HG03469 (cell line): ENCODE measurements around the gene SRP54.
A peak's percentile ranks its signal among the peaks of the same experiment; 100 is the strongest.
"Not testable (repeated sequence)": the region's sequence is repeated elsewhere in the genome, so short reads cannot be mapped to it uniquely, and the experiment has no call there.

Experiments used
- ATAC-seq: cut with Tn5 transposase; IDR thresholded peaks from one replicate; pipeline ENCODE4 v1.9.1; 2021; ENCODE audit warnings: mild to moderate bottlenecking, moderate library complexity, moderate number of reproducible peaks; ENCODE audit not compliant: unreplicated experiment

The SRP54 gene

DNA sequence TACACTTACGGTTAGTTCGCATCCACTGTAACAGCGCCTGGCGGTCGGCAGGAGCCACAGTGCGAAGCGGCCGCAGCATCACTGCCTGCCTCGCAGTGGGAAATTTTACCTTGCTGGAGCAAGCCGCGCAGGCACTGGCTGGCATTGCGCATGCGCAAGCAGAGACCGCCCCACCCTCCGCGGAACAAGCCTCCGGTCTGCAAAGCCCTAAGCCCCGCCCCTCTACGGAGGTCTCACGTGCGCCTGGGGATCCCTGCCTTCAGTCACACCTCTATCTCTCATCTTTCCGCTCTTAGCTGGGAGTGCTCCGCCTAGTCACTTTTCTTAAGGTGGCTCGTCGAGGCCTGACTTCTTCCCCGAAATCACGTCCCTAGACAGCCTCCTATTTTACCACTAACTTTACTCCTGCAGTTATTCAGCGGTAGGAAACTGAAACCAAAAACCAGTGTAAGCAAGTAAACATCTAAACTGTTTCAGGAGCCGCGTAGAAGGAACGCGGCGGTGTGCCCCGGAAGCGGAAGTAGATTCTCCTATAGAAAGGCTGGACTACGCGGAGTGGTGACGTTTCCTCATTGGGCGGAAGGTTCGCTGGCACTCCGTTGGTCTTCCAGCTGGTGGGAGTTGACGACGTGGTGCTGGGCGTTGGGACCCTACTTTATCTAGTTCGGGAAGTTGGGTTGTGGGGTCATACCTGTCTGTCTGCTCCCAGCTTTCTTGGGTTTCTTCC is at the start of gene SRP54:
TSS of gene SRP54 (plus strand) at position 572 of the 727 bp plus-strand sequence. CDS start 13,718 bp downstream, outside the sequence.
- ATAC-seq = peak; percentile 68

DNA sequence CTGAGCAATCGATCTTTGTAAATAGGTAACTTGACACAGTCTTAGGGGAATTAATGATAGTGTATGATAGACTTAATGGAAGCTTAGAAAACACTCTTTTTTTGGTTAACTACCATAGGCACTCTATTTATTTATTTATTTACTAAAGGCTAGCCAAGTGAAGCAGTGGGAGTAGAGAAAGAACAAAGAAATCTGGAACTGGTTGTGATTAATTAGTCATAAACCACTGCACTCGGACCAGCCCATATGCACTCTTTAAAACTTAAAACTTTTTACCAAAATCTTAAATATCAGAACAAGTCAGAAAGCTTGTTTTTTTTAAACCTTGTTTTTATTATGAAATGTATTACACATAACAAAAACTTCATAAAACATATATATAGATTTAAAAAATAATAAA is 49.5 kb upstream of the SRP54 start:
- ATAC-seq = no peak

DNA sequence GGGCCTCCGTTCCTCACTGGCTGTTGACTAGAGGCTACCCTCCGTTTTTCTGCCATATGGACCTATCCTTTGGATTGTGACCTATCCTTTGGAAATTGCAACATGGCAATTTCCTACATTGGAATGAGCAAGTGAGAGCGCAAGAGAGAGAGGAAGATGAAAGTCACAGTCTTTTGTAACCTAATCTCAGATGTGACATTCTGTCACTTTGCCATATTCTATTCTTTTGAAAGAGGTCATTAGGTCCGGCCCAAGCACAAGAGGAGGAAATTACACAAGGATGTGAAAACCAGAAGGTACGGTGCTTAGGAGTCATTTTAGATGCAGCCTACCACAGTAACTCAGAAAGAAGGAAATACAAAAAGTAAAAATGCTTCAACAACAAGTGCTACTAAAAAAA is 47.3 kb upstream of the SRP54 start:
- no peak for ATAC-seq

GRCh38 chr14:34937442-34937841 is 45.4 kb upstream of the SRP54 start:
- no peak for ATAC-seq

- ATAC-seq = no peak
These were observed 44.9 kb upstream of the SRP54 start for GRCh38 chr14:34937876-34938275.

DNA sequence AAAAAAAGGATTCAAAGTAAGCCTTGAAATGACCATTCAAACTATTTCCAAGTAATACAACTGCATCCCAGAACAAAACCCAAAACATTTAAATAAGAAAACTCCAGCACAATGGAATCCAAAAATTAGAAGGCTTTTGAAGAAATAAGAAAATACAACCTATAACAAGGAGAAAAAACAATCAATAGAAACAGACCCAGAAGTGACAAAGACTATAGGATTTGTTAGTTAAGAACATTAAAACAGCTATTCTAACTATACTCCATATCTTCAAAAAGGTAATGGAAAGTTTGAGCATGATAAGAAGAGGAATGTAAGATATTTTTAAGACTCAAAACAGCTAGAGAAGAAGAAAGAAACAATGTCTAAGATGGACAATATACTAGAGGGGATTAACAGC is 39.3 kb upstream of the SRP54 start:
- no peak for ATAC-seq

DNA sequence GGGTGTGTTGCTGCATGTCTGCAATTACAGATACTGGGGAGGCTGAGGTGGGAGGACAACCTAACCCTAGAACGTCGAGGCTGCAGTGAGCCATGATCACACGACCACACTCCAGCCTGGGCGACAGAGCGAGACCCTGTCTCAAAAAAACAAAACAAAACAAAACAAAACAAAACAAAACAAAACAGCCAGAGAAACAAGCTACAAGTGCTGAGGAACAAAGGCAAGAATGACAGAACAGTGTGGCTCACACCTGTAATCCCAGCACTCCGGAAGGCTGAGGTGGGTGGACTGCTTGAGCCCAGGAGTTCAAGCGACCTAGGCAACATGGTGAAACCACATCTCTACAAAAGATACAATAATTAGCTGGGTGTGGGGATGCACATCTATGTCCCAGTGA is 38.0 kb upstream of the SRP54 start:
- ATAC-seq = no peak

DNA sequence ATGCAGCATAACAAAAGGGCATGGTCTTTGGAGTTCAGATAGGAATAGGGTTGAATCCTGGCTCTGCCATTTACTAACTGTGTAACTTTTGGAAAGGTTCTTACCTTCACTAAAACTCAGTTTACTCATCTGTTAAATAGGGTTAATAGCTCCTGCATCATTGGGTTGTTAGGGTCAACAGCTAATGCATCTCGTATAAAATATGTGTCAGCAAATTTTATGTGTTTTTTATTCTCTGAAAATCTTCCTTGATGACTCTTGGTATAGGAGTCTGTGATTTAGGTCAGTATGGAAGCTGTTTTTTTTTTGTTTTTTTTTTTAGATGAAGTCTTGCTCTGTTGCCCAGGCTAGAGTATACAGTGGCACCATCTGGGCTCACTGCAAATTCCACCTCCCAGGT is 36.1 kb upstream of the SRP54 start:
- ATAC-seq = no peak

GRCh38 chr14:34951286-34951685 is 31.5 kb upstream of the SRP54 start:
- no peak for ATAC-seq

DNA sequence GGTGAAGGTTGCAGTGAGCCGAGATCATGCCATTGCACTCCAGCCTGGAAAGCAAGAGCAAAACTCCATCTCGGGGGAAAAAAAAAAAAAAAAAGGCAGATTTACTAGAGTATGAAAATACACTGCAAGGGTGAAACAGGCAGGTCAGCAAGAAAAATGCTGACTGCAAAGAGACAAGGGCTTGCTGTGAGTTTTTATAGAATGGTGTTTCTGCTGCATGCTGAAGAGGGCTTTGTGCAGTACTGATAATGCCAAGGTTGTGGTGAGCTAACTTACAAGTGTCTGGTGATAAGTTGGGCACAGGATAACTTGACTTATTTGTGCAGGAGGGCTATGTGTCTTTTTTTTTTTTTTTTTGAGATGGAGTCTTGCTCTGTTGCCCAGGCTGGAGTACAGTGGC is 25.9 kb upstream of the SRP54 start:
- ATAC-seq = no peak

GRCh38 chr14:34957771-34958286 is 25.0 kb upstream of the SRP54 start:
- ATAC-seq = no peak

GRCh38 chr14:34962106-34962505 is 20.7 kb upstream of the SRP54 start:
- not testable (repeated sequence) for ATAC-seq

- no peak for ATAC-seq
These were observed 17.6 kb upstream of the SRP54 start for GRCh38 chr14:34964977-34965764.

- no peak for ATAC-seq
These were observed 16.9 kb upstream of the SRP54 start for GRCh38 chr14:34965912-34966311.

- ATAC-seq = peak; percentile 69
These were observed 16.4 kb upstream of the SRP54 start for GRCh38 chr14:34966413-34966812.

DNA sequence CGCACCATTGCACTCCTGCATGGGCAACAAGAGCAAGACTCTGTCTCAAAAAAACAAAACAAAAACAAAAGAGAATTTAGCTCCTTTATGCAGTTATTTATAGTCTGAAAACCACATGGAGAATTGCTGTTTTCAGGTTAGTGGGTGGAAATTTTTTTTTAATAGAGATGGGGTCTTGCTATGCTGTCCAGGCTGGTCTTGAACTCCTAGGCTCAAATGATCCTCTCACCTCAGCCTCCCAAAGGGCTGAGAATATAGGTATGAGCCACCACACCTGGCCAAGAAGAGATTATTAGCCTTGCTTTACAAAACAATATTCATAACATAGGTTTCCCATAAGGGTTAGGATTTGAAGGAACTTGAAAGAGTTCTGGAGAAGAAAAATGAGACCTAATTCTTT is 12.1 kb upstream of the SRP54 start:
- no peak for ATAC-seq

GRCh38 chr14:34971381-34971780 is 11.4 kb upstream of the SRP54 start:
- no peak for ATAC-seq

DNA sequence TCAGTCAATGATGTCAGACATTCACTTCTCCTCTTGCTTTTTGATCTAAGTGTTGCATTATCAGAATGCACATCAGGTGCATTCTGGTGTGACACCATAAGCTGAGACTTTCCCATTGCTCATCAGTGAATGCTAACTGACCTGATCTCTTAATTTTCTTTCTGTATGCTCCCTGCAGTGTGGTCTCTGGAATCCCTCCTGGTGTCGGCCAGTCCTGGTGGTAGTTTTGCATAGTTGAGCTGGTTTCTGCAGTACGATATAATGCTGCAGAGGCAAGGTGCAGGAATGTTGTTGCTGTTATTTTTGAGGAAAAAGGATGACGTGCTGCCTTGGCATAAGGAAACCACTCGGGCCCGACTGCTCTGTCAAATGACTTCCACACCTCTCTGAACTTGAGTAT is 11.0 kb upstream of the SRP54 start:
- ATAC-seq = no peak

- no peak for ATAC-seq
These were observed 4.3 kb upstream of the SRP54 start for GRCh38 chr14:34978444-34978843.

DNA sequence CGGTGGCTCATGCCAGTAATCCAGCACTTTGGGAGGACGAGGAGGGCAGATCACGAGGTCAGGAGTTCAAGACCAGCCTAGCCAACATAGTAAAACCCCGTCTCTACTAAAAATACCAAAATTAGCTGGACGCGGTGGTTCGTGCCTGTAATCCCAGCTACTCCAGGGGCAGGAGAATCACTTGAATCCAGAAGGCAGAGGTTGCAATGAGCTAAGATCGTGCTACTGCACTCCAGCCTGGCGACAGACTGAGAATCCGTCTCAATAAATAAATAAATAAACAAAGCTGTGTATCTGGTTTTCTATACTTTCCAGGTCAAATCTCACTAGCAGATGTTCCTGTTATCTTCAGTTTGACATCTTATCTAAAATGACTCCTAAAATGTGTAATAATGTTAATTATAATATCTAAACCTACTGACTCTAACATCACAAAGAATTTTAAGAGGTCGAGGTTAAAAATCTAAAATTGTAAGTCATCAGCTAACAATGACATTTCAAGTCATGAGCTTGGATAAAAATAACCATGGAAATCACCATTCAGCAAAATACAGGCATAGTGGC is 2.4 kb upstream of the SRP54 start:
- no peak for ATAC-seq

GRCh38 chr14:34981743-34982420 is 910 bp upstream of the SRP54 start:
- ATAC-seq = no peak
